GM19043 (cell line): ENCODE data around the gene LTBP4.

ENCODE experiments used
- ATAC-seq: cut with Tn5 transposase; IDR thresholded peaks from one replicate; pipeline ENCODE4 v1.9.1; 2021; ENCODE audit warnings: low read depth; ENCODE audit not compliant: unreplicated experiment

Gene LTBP4

DNA sequence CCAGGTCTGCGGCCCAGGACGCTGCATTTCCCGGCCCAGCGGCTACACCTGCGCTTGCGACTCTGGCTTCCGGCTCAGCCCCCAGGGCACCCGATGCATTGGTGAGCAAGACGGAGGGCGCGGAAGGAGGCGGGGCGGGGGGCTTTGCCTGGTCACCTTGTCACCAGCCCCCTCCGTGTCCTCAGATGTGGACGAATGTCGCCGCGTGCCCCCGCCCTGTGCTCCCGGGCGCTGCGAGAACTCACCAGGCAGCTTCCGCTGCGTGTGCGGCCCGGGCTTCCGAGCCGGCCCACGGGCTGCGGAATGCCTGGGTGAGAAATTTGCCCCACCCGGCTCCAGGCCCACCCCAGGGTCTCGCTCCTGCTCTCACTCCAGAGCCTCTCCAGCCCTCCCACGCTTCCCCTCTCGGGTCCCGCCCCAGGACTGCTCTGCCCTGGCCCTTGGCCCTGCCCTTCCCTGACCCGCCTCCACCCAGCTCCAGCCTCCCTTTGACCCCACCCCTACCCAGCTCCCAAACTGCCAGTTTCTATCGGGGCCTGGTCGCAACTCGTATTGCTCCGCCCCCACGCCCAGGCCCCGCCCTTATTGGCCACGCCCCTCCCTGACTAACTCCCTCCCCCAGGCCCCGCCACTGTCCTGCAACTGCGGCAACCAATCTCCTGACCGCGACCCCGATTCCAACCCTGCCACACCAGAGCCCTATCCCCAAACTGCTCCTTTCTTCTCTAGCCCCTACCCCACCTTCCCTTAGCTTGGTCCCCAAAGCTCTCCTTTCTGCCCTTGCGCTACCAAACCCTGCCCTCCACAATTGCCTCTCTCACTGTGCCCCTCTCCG, 8.6 kb downstream of the LTBP4 start:
- ATAC-seq: no peak

DNA sequence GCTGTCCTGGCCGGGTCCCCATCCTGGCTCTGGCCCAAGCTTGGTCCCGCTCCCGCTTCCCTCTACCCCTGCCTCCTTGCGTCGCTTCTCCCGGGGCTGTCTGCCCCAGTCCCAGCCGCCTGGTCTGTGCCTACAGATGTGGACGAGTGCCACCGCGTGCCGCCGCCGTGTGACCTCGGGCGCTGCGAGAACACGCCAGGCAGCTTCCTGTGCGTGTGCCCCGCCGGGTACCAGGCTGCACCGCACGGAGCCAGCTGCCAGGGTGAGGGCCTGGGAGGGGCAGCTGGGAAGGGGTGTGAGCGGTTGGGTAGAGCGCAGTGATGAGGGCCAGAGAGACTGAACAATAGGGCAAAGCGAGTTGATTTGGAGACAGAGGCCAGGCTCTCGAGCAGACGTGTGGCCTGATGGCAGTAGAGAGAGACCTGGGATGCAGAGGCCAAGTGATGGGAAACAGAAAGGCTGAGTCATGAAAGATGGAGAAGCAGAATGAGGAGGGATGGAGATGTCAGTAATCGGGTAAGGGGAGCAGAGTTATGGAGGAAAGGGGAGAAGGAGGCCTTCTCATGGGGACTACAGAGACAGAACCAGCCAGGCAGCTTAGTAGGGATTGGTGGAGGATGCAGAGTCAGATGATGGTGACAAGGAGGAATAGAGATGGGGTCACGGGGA, 9.4 kb downstream of the LTBP4 start:
- ATAC-seq: no peak

- ATAC-seq: no peak
Observed at GRCh38 chr19:40611096-40611495, 9.9 kb downstream of the LTBP4 start.

DNA sequence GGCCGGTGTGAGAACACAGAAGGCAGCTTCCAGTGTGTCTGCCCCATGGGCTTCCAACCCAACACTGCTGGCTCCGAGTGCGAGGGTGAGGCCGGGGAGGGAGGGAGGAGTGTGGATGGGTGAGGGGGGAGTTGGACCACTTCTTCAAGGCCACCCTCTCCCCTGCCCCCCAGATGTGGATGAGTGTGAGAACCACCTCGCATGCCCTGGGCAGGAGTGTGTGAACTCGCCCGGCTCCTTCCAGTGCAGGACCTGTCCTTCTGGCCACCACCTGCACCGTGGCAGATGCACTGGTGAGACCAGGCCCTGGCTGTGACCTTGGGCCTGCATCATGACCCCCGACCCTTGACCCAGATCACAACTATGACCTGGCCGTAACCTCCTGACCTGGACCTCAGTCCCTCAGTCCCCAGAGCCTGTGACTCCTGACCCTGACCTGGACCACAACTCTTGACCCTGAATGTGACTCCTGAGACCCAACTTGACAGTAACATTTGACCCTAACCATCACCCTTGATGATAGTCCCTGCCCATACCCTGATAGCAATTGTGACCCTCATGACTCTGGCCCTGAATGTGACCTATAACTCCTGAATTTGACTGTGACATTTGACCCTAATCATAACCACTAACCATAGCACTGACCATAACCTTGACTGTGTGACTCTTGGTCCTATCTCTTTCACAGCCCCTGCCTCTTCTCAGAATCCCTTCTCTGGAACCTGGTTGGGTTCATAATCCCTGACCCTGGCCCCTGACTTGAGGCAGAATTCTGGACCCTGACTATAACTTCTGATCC, 10.9 kb downstream of the LTBP4 start:
- no peak for ATAC-seq

DNA sequence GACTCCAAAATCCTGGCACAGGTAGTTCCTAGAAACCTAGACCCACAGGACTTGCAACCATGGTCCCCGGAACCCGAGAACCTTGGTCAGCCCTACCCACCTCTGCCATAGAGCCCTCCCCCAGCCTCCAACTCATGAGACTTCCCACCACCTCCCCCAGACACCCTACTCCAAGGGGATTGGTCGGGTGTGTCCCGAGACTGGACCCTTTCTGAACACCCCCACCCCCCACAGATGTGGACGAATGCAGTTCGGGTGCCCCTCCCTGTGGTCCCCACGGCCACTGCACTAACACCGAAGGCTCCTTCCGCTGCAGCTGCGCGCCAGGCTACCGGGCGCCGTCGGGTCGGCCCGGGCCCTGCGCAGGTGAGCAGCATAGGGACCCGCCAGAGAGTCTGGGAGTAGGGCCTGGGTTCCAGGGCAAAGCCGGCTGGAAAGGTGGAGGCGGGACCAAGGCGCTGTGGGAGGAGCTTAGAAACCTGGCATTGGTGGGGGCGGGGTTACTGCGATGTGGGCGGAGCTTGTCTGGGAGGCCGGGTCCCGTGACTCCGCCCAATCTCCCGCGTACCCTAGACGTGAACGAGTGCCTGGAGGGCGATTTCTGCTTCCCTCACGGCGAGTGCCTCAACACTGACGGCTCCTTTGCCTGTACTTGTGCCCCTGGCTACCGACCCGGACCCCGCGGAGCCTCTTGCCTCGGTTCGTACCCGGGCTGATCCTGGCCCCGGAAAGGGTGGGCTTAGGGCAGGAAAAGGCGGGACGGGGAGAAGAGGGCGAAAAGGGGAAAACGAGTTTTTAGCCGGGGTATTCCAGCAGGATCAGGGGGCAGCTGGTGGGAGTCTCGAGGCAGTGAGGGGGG, 11.9 kb downstream of the LTBP4 start:
- ATAC-seq: no peak

- ATAC-seq: peak; percentile 59
Observed at GRCh38 chr19:40613690-40614621, 12.8 kb downstream of the LTBP4 start.

DNA sequence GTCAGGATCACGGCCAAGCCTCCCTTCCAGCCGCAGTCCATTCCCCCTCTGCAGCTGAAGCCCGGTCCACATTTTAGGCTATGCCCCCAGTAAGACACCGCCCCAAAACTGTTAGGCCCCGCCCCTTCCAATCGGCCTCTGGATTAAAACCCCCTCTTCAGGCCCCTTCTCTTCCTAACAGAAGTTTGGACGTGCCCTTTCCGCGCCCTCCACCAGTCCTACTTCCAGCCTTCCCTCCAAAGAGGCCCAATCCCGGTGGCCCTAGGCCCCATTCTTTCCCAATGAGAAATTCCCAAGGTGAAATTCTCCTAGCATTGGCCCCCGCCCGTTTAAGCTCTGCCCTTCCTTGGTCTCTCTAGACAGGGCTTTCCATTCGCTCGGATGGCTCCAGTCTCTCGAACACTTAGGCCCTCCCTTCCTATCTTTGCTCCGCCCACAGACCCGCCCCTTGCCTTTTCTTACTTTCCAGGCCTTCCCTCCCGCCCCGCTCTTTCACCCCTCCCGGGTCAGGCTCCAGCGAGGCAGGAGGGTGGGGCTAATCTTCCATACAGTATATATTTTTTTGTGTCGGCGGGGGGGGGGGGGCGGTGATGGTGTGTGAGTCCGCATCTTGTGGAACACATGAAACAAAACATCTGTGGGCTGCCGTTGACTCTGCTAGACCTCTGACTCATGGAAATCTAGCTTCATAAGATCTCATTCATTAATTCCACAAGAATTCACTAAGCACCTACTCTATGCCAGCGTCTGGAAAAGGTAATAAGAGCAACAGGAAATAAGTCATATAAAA, 13.6 kb downstream of the LTBP4 start:
- ATAC-seq: no peak

DNA sequence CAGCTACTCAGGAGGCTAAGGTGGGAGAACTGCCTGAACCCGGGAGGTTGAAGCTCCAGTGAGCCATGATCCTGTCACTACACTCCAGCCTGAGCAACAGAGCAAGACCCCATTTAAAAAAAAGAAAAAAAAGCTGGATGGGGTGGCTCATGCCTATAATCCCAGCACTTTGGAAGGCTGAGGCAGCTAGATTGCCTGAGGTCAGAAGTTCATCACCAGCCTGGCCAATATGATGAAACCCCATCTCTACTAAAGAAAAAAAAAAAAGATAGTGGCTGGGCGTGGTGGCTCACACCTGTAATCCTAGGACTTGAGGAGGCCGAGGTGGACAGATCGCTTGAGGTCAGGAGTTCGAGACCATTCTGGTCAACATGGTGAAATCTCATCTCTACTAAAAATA, 15.0 kb downstream of the LTBP4 start:
- ATAC-seq: no peak

GRCh38 chr19:40616941-40617340, 15.8 kb downstream of the LTBP4 start:
- ATAC-seq: no peak

GRCh38 chr19:40617961-40618360, 16.8 kb downstream of the LTBP4 start:
- ATAC-seq: no peak

DNA sequence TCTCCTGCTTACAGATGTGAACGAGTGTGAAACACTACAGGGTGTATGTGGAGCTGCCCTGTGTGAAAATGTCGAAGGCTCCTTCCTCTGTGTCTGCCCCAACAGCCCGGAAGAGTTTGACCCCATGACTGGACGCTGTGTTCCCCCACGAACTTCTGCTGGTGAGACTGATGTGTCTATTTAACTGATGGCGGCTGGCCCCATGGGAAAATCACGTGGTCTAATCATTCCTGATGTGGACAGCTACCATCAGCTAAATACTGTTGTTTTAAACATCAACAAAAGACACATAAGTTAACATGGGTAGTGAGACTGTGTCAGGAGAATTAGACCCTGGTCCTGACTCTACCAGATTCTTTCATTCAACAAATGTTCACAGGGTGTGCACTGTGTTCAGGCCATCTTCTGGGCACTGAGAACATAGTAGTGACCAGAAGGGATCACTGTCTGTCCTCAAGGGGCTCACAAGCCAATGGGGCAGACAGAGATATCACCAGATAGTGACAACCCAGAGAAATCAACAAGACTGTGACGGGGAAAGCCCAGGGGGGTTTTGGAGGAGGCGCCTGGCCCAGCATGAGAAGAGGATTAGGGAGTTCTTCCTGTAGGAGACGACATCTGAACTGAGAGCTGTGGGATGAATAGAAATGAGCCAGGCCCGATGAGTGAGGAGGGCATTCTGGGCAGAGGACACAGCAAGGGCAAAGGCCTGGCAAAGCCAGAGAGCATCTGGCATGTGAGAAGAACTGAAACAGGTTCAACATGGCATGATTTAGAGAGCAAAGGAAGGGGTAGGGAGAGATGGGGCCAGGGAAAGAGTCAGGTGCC, 18.4 kb downstream of the LTBP4 start:
- ATAC-seq: no peak

DNA sequence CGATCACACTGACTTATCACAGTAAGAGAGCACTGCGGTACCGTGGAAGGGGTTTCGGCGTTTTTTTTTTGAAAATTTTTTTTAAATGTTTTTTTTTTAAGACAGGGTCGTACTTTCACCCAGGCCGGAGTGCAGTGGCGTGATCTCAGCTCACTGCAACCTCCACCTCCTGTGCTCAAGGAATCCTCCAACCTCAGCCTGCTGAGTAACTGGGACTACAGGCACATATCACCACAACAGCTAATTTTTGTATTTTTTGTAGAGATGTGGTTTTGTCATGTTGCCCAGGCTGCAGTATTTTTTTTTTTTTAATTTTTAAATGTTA, 19.0 kb downstream of the LTBP4 start:
- no peak for ATAC-seq

GRCh38 chr19:40621283-40621682, 20.1 kb downstream of the LTBP4 start:
- no peak for ATAC-seq

DNA sequence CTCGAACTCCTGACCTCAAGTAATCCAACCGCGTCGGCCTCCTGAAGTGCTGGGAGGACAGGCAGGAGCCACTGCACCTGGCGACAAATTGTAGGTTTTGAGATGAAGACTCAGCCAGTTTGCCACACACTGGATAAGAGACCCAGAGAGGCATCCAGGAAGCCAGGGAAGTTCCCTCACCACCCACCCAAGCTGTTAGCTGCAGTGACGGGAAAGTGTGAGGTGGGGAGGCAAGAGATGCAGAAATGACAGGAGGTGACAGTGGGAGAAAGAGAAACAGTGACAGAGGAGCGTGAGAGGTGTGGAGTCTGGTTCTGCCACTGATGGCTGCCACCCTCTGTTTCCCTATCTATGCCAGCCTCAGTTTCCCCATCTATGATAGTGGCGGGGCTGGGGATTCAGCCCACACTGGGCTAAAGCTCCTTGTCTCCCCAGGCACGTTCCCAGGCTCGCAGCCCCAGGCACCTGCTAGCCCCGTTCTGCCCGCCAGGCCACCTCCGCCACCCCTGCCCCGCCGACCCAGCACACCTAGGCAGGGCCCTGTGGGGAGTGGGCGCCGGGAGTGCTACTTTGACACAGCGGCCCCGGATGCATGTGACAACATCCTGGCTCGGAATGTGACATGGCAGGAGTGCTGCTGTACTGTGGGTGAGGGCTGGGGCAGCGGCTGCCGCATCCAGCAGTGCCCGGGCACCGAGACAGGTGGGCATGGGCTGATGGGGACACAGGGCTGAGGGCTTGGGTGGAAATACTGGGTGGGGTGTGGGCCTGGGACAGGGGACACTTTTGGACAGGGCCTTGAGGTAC, 21.0 kb downstream of the LTBP4 start:
- ATAC-seq: no peak

- no peak for ATAC-seq
Observed at GRCh38 chr19:40622773-40623075, 21.6 kb downstream of the LTBP4 start.

- ATAC-seq: no peak
Observed at GRCh38 chr19:40623403-40624251, 22.5 kb downstream of the LTBP4 start.
